Neural cell (in vitro differentiated cells): ENCODE results near the gene DLG2. TPM values are rescaled to one million over a fixed set of nuclear protein-coding genes. Genes with fewer than 3 reads are reported as not detected.

Experiments
- H2AFZ ChIP-seq: fragments of 200-600, 300-800 bp; sonication (generic), shearing (Covaris generic); 2 replicates; pipeline ENCODE4 v1.6.0; 2014; ENCODE audit warnings: low read depth, mild to moderate bottlenecking, antibody characterized with exemption, low read length, moderate library complexity
- H3F3A ChIP-seq: fragments of 200-600 bp; shearing (Covaris generic); 2 replicates; pipeline ENCODE4 v1.6.1; 2016; ENCODE audit warnings: mild to moderate bottlenecking, moderate library complexity, mixed read lengths, antibody characterized with exemption, low read length; ENCODE audit not compliant: insufficient read depth, poor library complexity, severe bottlenecking
- H3K27ac ChIP-seq: fragments of 200-600, 300-800 bp; sonication (generic), shearing (Covaris generic); 2 replicates; pipeline ENCODE4 v1.5.1; 2014; ENCODE audit warnings: mild to moderate bottlenecking, low read length, moderate library complexity
- H3K27me3 ChIP-seq: fragments of 300-800, 200-600 bp; sonication (generic), shearing (Covaris generic); 2 replicates; pipeline ENCODE4 v1.6.0; 2014; ENCODE audit warnings: mild to moderate bottlenecking, low read depth, low read length, moderate library complexity; ENCODE audit not compliant: insufficient read depth
- H3K36me3 ChIP-seq: fragments of 300-800, 200-600 bp; sonication (generic), shearing (Covaris generic); 2 replicates; pipeline ENCODE4 v1.5.1; 2014; ENCODE audit warnings: mild to moderate bottlenecking, antibody characterized with exemption, low read length, moderate library complexity; ENCODE audit not compliant: insufficient read depth
- H3K4me2 ChIP-seq: fragments of 300-800, 200-600 bp; sonication (generic), shearing (Covaris generic); 2 replicates; pipeline ENCODE4 v1.6.0; 2014; ENCODE audit warnings: mild to moderate bottlenecking, low read length
- H3K4me3 ChIP-seq: fragments of 300-800, 200-600 bp; sonication (generic), shearing (Covaris generic); 2 replicates; pipeline ENCODE4 v1.5.1; 2014; ENCODE audit warnings: mild to moderate bottlenecking, low read length, moderate library complexity
- H3K79me2 ChIP-seq: fragments of 200-600 bp; shearing (Covaris generic); replicated peaks from 2 replicates; pipeline ENCODE4 v1.6.0; 2014; ENCODE audit warnings: mild to moderate bottlenecking, low read length, moderate library complexity; ENCODE audit not compliant: insufficient read depth
- H3K9ac ChIP-seq: fragments of 300-800, 200-600 bp; sonication (generic), shearing (Covaris generic); 2 replicates; pipeline ENCODE4 v1.6.1; 2016; ENCODE audit warnings: mild to moderate bottlenecking, low read length, mixed read lengths
- H3K9me2 ChIP-seq: fragments of 200-600 bp; shearing (Covaris generic); 2 replicates; pipeline ENCODE4 v1.6.1; 2016; ENCODE audit warnings: mild to moderate bottlenecking, low read length, mixed read lengths; ENCODE audit not compliant: insufficient read depth
- H3K9me3 ChIP-seq: fragments of 200-600, 300-800 bp; sonication (generic), shearing (Covaris generic); 2 replicates; pipeline ENCODE4 v1.6.1; 2016; ENCODE audit warnings: mild to moderate bottlenecking, mixed run types, low read length, moderate library complexity, mixed read lengths
- H4K20me1 ChIP-seq: fragments of 200-600 bp; shearing (Covaris generic); 2 replicates; pipeline ENCODE4 v1.6.1; 2016; ENCODE audit warnings: mild to moderate bottlenecking, mixed run types; ENCODE audit not compliant: insufficient read depth
- EP300 ChIP-seq: fragments of 450-650 bp; conservative IDR thresholded peaks from 2 replicates; pipeline ENCODE4 v1.6.1; 2014; ENCODE audit warnings: antibody characterized with exemption, mild to moderate bottlenecking, moderate library complexity; ENCODE audit not compliant: poor library complexity, severe bottlenecking
- EZH2 ChIP-seq: fragments of 200-600, 300-800 bp; shearing (Covaris generic), sonication (generic); IDR thresholded peaks from 2 replicates; pipeline ENCODE4 v1.6.1; 2014; ENCODE audit warnings: antibody characterized with exemption, low read length, borderline replicate concordance, mild to moderate bottlenecking; ENCODE audit not compliant: insufficient read depth, poor library complexity, severe bottlenecking
- MXI1 ChIP-seq: fragments of 450-650 bp; conservative IDR thresholded peaks from 2 replicates; pipeline ENCODE4 v1.6.1; 2014; ENCODE audit warnings: antibody characterized with exemption, mild to moderate bottlenecking; ENCODE audit not compliant: poor library complexity, severe bottlenecking
- POLR2AphosphoS5 ChIP-seq: IDR thresholded peaks from 2 replicates; pipeline ENCODE4 v1.6.1; 2012
- RAD21 ChIP-seq: fragments of 450-650 bp; conservative IDR thresholded peaks from 2 replicates; pipeline ENCODE4 v1.6.1; 2014; ENCODE audit warnings: antibody characterized with exemption, mild to moderate bottlenecking, moderate library complexity
- SMC3 ChIP-seq: fragments of 450-650 bp; conservative IDR thresholded peaks from 2 replicates; pipeline ENCODE4 v1.6.1; 2014; ENCODE audit warnings: antibody characterized with exemption, mild to moderate bottlenecking, moderate library complexity; ENCODE audit not compliant: poor library complexity
- TAF1 ChIP-seq: IDR thresholded peaks from 2 replicates; pipeline ENCODE4 v1.6.1; 2012; ENCODE audit warnings: low read depth
- polyA plus RNA-seq: library from polyadenylated mRNA; depleted of rRNA; stranded (reverse); fragments of >200 nt; gene quantifications from 2 replicates; pipeline ENCODE4 v1.2.3, GENCODE V29; 2014
- TF ChIP-seq, protein P1 (sequence below): fragments of 450-650 bp; IDR thresholded peaks from 2 replicates; pipeline ENCODE4 v1.5.1; 2014; ENCODE audit warnings: antibody characterized with exemption, mild to moderate bottlenecking, moderate library complexity; ENCODE audit not compliant: poor library complexity, severe bottlenecking
- TF ChIP-seq, protein P2 (sequence below): IDR thresholded peaks from 2 replicates; pipeline ENCODE4 v1.6.1; 2012; ENCODE audit warnings: borderline replicate concordance

DLG2 gene
- polyA plus RNA-seq, 1 donor from 2014 or later, result 179 TPM

DNA sequence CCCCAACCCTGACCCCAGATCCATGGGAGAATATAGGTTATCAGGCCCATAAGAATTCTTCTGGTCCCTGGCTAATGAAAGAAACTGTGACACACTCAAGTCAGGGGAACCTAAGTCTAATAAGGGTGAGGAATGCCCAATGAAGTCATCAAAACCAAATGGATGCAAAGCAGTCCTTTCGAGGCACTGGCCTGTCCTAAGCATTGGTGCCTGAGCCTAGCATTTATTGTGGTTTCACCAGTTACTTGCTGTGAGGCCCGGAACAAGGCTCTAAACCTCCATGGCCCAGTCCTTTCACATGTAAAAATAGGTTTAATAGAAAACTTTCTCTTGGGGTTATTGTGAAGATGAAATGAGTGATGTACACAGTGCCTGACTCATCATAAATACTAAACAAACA is 712.6 kb downstream of the DLG2 start:
- TF ChIP-seq, protein P1, sequence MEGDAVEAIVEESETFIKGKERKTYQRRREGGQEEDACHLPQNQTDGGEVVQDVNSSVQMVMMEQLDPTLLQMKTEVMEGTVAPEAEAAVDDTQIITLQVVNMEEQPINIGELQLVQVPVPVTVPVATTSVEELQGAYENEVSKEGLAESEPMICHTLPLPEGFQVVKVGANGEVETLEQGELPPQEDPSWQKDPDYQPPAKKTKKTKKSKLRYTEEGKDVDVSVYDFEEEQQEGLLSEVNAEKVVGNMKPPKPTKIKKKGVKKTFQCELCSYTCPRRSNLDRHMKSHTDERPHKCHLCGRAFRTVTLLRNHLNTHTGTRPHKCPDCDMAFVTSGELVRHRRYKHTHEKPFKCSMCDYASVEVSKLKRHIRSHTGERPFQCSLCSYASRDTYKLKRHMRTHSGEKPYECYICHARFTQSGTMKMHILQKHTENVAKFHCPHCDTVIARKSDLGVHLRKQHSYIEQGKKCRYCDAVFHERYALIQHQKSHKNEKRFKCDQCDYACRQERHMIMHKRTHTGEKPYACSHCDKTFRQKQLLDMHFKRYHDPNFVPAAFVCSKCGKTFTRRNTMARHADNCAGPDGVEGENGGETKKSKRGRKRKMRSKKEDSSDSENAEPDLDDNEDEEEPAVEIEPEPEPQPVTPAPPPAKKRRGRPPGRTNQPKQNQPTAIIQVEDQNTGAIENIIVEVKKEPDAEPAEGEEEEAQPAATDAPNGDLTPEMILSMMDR, result no peak
- TF ChIP-seq POLR2AphosphoS5 (no peak), EZH2 (no peak), SMC3 (no peak), EP300 (no peak), TAF1 (no peak), RAD21 (no peak)
- TF ChIP-seq, protein P2, sequence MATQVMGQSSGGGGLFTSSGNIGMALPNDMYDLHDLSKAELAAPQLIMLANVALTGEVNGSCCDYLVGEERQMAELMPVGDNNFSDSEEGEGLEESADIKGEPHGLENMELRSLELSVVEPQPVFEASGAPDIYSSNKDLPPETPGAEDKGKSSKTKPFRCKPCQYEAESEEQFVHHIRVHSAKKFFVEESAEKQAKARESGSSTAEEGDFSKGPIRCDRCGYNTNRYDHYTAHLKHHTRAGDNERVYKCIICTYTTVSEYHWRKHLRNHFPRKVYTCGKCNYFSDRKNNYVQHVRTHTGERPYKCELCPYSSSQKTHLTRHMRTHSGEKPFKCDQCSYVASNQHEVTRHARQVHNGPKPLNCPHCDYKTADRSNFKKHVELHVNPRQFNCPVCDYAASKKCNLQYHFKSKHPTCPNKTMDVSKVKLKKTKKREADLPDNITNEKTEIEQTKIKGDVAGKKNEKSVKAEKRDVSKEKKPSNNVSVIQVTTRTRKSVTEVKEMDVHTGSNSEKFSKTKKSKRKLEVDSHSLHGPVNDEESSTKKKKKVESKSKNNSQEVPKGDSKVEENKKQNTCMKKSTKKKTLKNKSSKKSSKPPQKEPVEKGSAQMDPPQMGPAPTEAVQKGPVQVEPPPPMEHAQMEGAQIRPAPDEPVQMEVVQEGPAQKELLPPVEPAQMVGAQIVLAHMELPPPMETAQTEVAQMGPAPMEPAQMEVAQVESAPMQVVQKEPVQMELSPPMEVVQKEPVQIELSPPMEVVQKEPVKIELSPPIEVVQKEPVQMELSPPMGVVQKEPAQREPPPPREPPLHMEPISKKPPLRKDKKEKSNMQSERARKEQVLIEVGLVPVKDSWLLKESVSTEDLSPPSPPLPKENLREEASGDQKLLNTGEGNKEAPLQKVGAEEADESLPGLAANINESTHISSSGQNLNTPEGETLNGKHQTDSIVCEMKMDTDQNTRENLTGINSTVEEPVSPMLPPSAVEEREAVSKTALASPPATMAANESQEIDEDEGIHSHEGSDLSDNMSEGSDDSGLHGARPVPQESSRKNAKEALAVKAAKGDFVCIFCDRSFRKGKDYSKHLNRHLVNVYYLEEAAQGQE, result no peak
- Histone ChIP-seq H4K20me1 (no peaks in the 10 kb centered on the region), H2AFZ (no peak overlapping the region), H3K9me3 (no peaks in the 10 kb centered on the region), H3K9ac (no peak overlapping the region), H3K4me2 (no peak overlapping the region), H3K4me3 (no peak overlapping the region), H3K79me2 (no peaks in the 10 kb centered on the region), H3F3A (no peaks in the 10 kb centered on the region), H3K27ac (no peak overlapping the region), H3K9me2 (no peaks in the 10 kb centered on the region), H3K27me3 (no peaks in the 10 kb centered on the region), H3K36me3 (no peaks in the 10 kb centered on the region)

DNA sequence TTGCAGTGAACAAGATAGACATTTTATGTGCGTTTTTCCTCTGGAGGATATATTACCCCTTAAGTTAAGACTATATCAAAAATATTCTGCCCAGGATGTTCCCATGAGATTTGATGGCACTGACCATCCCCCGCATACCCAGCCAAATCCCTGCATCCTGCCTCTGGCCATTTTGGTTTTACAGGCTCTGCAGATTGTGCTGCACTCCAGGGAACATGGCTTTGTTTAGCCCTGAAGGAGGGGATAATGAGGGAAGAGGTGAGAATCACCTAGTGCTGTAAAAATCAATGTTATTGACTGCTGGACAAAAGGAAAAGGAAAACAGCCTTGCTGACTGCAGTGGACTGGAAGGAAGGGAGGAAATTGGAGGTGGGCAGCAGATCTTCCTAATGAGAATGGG is 717.4 kb downstream of the DLG2 start:
- no peaks in the 10 kb centered on the region for H3K9me2 ChIP-seq
- no peak overlapping the region for H2AFZ ChIP-seq
- no peak overlapping the region for H3K27ac ChIP-seq
- no peaks in the 10 kb centered on the region for H3K79me2 ChIP-seq
- H3K4me3 ChIP-seq, result no peak overlapping the region
- no peaks in the 10 kb centered on the region for H3K9me3 ChIP-seq
- no peaks in the 10 kb centered on the region for H3K36me3 ChIP-seq
- TF ChIP-seq, protein P1, result no peak
- TF ChIP-seq TAF1, result no peak
- no peak for TF ChIP-seq MXI1
- TF ChIP-seq EZH2, result no peak
- TF ChIP-seq EP300, result no peak
- H3K9ac ChIP-seq, result no peak overlapping the region
- no peaks in the 10 kb centered on the region for H3F3A ChIP-seq
- no peaks in the 10 kb centered on the region for H3K27me3 ChIP-seq
- H4K20me1 ChIP-seq, result no peaks in the 10 kb centered on the region
- no peak overlapping the region for H3K4me2 ChIP-seq
